Body of pancreas (tissue), 4 donors: ENCODE data around the gene LSM10. TPM values are rescaled to one million over a fixed set of nuclear protein-coding genes. Genes with fewer than 3 reads are reported as not detected.

ENCODE experiments used
- ATAC-seq: fragments of 150-250 bp; one replicate; pipeline ENCODE4 v1.9.1; 2016
- DNase-seq, 4 donors: peaks; one replicate each; pipeline ENCODE4 v3.0.0-alpha.2; 2019
- H3K27ac ChIP-seq, 4 donors: fragments of 200-600 bp; sonication (generic); 1 replicate in 3 of 4; 2 replicates in 1 of 4; pipeline versions ENCODE4 v1.5.1 to v1.6.1; 2016 to 2019; ENCODE audit warnings: mild to moderate bottlenecking in 1 of 4, mixed read lengths in 1 of 4, moderate library complexity in 1 of 4
- H3K27me3 ChIP-seq, 2 donors: fragments of 200-600 bp; sonication (generic); one replicate each; pipeline ENCODE4 v1.6.0; 2016; ENCODE audit warnings: mild to moderate bottlenecking in 1 of 2
- H3K36me3 ChIP-seq, 2 donors: fragments of 200-600 bp; sonication (generic); replicated peaks in 1 of 2; 2 replicates each; pipeline ENCODE4 v1.5.1; 2016; ENCODE audit warnings: low read depth in 2 of 2; ENCODE audit not compliant: insufficient read depth in 1 of 2
- H3K4me1 ChIP-seq: fragments of 200-600 bp; sonication (generic); one replicate; pipeline ENCODE4 v1.6.0; 2016
- H3K4me3 ChIP-seq, 2 donors: fragments of 200-600 bp; sonication (generic); 1 replicate in 1 of 2; 2 replicates in 1 of 2; pipeline ENCODE4 v1.5.1; 2016 to 2019
- H3K9me3 ChIP-seq, 3 donors: fragments of 200-600 bp; sonication (generic); 1 replicate in 2 of 3; 2 replicates in 1 of 3; pipeline ENCODE4 v1.5.1; 2016
- POLR2A ChIP-seq, 3 donors: fragments of 450-650 bp; IDR thresholded peaks; one replicate each; pipeline ENCODE4 v1.6.1; 2016; ENCODE audit warnings: antibody characterized with exemption in 3 of 3, mild to moderate bottlenecking in 2 of 3
- WGBS, 2 donors: methylation state at CpG; one replicate each; pipeline ENCODE4 v1.1.5; 2017; 5-methylcytosine and 5-hydroxymethylcytosine counted together
- intact Hi-C: fragments of 100-400 bp; cut with DNase I; formaldehyde crosslinking; loops from one replicate; pipeline ENCODE4 v1.15.1; 2023
- total RNA-seq, 2 donors: library from RNA; depleted of rRNA; stranded (reverse); fragments of >200 nt; gene quantifications; one replicate each; pipeline ENCODE4 v1.1.0, GENCODE V29; 2016
- TF ChIP-seq, protein P1 (sequence below), 7 experiments: fragments of 450-650 bp in 4 of 7; fragments of 200-600 bp in 3 of 7; sonication (generic) in 3 of 7; IDR thresholded peaks; one replicate each; pipeline ENCODE4 v1.5.1; 2016 to 2019; ENCODE audit warnings: antibody characterized with exemption in 7 of 7

Gene LSM10
- total RNA-seq, 2 donors from 2014 or later, result 12.2 to 21.8 TPM

DNA sequence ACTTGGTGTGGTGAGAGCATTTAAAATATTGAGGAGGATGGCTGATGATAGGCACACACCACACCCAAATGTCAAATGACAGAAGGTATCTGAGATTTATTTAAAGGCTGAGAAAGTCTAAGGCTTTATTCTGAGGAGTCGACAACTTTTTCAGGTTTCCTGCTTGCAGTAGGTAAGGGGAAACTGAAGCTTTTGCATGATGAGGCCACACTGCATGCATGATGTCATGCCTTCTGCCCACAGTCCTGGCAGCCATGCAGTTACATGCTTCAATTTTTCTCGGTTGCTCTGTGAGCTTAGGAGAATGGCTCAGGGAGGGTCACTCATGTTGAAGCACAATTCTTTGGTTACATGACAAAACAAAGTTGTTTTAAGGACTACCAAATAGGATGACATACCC is 45.6 kb upstream of the LSM10 start:
- intact Hi-C loops, result no loop called here
- Histone ChIP-seq H3K4me1 (no peaks in the 10 kb centered on the region), H3K4me3 (no peak overlapping the region), H3K27me3 (no peaks in the 10 kb centered on the region), H3K27ac (no peak overlapping the region), H3K9me3 (no peaks in the 10 kb centered on the region), H3K36me3 (no peaks in the 10 kb centered on the region)
- no peak for ATAC-seq
- TF ChIP-seq POLR2A (IDR thresholded peaks at IDR 0.05), result no peak
- TF ChIP-seq, protein P1, sequence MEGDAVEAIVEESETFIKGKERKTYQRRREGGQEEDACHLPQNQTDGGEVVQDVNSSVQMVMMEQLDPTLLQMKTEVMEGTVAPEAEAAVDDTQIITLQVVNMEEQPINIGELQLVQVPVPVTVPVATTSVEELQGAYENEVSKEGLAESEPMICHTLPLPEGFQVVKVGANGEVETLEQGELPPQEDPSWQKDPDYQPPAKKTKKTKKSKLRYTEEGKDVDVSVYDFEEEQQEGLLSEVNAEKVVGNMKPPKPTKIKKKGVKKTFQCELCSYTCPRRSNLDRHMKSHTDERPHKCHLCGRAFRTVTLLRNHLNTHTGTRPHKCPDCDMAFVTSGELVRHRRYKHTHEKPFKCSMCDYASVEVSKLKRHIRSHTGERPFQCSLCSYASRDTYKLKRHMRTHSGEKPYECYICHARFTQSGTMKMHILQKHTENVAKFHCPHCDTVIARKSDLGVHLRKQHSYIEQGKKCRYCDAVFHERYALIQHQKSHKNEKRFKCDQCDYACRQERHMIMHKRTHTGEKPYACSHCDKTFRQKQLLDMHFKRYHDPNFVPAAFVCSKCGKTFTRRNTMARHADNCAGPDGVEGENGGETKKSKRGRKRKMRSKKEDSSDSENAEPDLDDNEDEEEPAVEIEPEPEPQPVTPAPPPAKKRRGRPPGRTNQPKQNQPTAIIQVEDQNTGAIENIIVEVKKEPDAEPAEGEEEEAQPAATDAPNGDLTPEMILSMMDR (IDR thresholded peaks at IDR 0.05), result no peak
- WGBS, 2 donors, result 73 to 75% methylated on average over 2 of the region's 2 CpGs
- DNase-seq, result no peak

DNA sequence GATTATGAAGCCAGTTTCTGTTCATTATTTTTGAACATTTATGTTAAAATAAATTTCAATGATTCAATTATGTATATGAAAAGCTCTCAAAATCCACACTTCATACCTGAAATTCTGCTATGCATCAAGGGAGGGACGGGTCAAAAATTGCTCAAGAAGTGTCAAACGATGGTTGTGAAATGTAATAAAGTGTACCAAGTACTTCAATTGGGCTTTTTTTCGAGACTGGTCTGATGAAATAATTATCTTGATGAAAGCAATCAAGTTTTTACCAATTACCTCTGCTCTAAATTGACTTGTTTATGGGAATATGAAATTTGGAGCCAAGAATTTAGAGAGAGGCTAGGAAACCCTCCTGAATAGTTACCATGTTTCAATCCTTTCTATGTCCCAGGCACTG is 44.6 kb upstream of the LSM10 start:
- Histone ChIP-seq H3K9me3 (no peaks in the 10 kb centered on the region), H3K27me3 (no peaks in the 10 kb centered on the region), H3K36me3 (no peaks in the 10 kb centered on the region), H3K27ac (no peak overlapping the region), H3K4me3 (no peak overlapping the region), H3K4me1 (no peaks in the 10 kb centered on the region)
- no peak for DNase-seq
- WGBS, 2 donors, result 75 to 85% methylated on average over 3 of the region's 3 CpGs
- intact Hi-C loops, result no loop called here
- TF ChIP-seq POLR2A (IDR thresholded peaks at IDR 0.05), result no peak
- TF ChIP-seq, protein P1 (IDR thresholded peaks at IDR 0.05), result no peak
- no peak for ATAC-seq

DNA sequence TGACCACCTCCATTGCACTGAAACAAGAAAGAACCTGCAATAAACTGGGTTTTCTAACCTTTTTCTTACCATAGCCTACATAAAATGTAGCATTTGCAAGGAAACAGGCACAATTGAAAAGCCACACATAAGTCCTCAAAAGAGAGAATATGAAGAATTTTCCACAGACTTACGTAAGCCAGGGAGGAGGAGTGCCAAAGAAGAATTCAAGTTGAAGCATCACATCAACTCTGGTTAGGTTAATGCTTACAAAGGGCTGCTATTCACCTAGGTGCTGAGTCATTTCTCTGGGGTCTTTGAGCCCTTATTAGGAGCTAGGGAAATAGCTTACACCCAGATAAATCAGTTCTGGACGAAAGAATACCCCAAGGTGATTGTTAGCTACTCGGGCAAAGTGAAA is 42.9 kb upstream of the LSM10 start:
- Histone ChIP-seq H3K36me3 (no peaks in the 10 kb centered on the region), H3K9me3 (no peaks in the 10 kb centered on the region), H3K4me1 (no peaks in the 10 kb centered on the region), H3K4me3 (no peak overlapping the region), H3K27me3 (no peaks in the 10 kb centered on the region), H3K27ac (no peak overlapping the region)
- intact Hi-C loops, result no loop called here
- TF ChIP-seq, protein P1 (IDR thresholded peaks at IDR 0.05), result no peak
- TF ChIP-seq POLR2A (IDR thresholded peaks at IDR 0.05), result no peak
- ATAC-seq, result no peak
- no peak for DNase-seq
- 80 to 90% methylated on average over 3 of the region's 3 CpGs for WGBS, 2 donors

DNA sequence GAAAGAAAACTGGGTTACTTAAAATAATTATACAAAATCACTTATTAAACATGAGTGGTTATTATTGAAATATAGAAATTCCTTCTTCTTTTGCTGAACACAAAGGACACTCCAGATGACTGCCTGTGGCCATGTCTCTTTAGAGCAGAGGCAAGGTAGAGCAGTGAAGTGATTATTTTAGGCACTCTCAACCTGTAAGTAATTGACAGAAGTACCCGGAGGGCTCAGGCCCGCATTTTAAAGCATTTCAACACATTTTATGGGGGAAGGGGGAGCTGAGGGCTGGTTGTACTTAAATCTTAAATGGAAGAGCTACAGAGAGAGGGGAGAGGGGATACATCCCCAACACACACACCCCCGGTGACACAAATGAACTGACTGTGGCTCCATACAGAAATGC is 42.3 kb upstream of the LSM10 start:
- H3K36me3 ChIP-seq, result no peaks in the 10 kb centered on the region
- no peak overlapping the region for H3K4me3 ChIP-seq
- 55 to 59% methylated on average over 3 of the region's 3 CpGs for WGBS, 2 donors
- ATAC-seq, result no peak
- H3K4me1 ChIP-seq, result no peaks in the 10 kb centered on the region
- no peak for TF ChIP-seq POLR2A (IDR thresholded peaks at IDR 0.05)
- TF ChIP-seq, protein P1 (IDR thresholded peaks at IDR 0.05), result no peak
- no peaks in the 10 kb centered on the region for H3K9me3 ChIP-seq
- intact Hi-C loops, result no loop called here
- no peak overlapping the region for H3K27ac ChIP-seq
- no peak for DNase-seq
- H3K27me3 ChIP-seq, result no peaks in the 10 kb centered on the region

DNA sequence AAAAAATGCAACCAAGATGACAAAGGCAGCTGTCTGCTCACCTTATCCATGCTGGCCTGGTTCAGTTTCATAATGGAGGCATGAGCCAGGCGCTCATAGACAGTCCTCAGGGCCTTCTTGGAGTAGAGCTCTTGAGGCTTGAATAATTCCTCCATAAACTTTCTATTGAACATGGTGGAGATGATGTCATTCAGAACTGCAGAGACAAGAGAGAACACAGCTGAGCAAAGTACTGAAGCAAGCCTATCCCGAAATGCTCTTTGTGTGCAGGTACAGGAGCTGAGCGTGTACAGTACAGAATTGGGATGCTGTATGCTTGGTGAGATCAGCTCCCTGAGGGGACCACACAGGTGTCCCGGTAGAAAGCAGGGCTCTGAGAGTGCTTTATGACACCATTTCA is 41.0 kb upstream of the LSM10 start:
- Histone ChIP-seq H3K36me3 (no peaks in the 10 kb centered on the region), H3K4me3 (no peak overlapping the region), H3K27ac (no peak overlapping the region), H3K27me3 (no peaks in the 10 kb centered on the region), H3K9me3 (no peaks in the 10 kb centered on the region), H3K4me1 (no peaks in the 10 kb centered on the region)
- ATAC-seq (no peak), DNase-seq (no peak)
- WGBS, 2 donors, result 72 to 88% methylated on average over 4 of the region's 4 CpGs
- TF ChIP-seq, protein P1 (IDR thresholded peaks at IDR 0.05), result no peak
- TF ChIP-seq POLR2A (IDR thresholded peaks at IDR 0.05), result no peak
- intact Hi-C loops, result no loop called here
